Neural cell (in vitro differentiated cells): Measurements from ENCODE around the gene CHPF. TPM values are rescaled to one million over a fixed set of nuclear protein-coding genes. Genes with fewer than 3 reads are reported as not detected.

Experiments
- H2AFZ ChIP-seq: fragments of 200-600, 300-800 bp; sonication (generic), shearing (Covaris generic); 2 replicates; pipeline ENCODE4 v1.6.0; 2014; ENCODE audit warnings: low read depth, mild to moderate bottlenecking, antibody characterized with exemption, low read length, moderate library complexity
- H3F3A ChIP-seq: fragments of 200-600 bp; shearing (Covaris generic); 2 replicates; pipeline ENCODE4 v1.6.1; 2016; ENCODE audit warnings: mild to moderate bottlenecking, moderate library complexity, mixed read lengths, antibody characterized with exemption, low read length; ENCODE audit not compliant: insufficient read depth, poor library complexity, severe bottlenecking
- H3K27ac ChIP-seq: fragments of 200-600, 300-800 bp; sonication (generic), shearing (Covaris generic); 2 replicates; pipeline ENCODE4 v1.5.1; 2014; ENCODE audit warnings: mild to moderate bottlenecking, low read length, moderate library complexity
- H3K27me3 ChIP-seq: fragments of 300-800, 200-600 bp; sonication (generic), shearing (Covaris generic); 2 replicates; pipeline ENCODE4 v1.6.0; 2014; ENCODE audit warnings: mild to moderate bottlenecking, low read depth, low read length, moderate library complexity; ENCODE audit not compliant: insufficient read depth
- H3K36me3 ChIP-seq: fragments of 300-800, 200-600 bp; sonication (generic), shearing (Covaris generic); 2 replicates; pipeline ENCODE4 v1.5.1; 2014; ENCODE audit warnings: mild to moderate bottlenecking, antibody characterized with exemption, low read length, moderate library complexity; ENCODE audit not compliant: insufficient read depth
- H3K4me2 ChIP-seq: fragments of 300-800, 200-600 bp; sonication (generic), shearing (Covaris generic); 2 replicates; pipeline ENCODE4 v1.6.0; 2014; ENCODE audit warnings: mild to moderate bottlenecking, low read length
- H3K4me3 ChIP-seq: fragments of 300-800, 200-600 bp; sonication (generic), shearing (Covaris generic); 2 replicates; pipeline ENCODE4 v1.5.1; 2014; ENCODE audit warnings: mild to moderate bottlenecking, low read length, moderate library complexity
- H3K79me2 ChIP-seq: fragments of 200-600 bp; shearing (Covaris generic); replicated peaks from 2 replicates; pipeline ENCODE4 v1.6.0; 2014; ENCODE audit warnings: mild to moderate bottlenecking, low read length, moderate library complexity; ENCODE audit not compliant: insufficient read depth
- H3K9ac ChIP-seq: fragments of 300-800, 200-600 bp; sonication (generic), shearing (Covaris generic); 2 replicates; pipeline ENCODE4 v1.6.1; 2016; ENCODE audit warnings: mild to moderate bottlenecking, low read length, mixed read lengths
- H3K9me2 ChIP-seq: fragments of 200-600 bp; shearing (Covaris generic); 2 replicates; pipeline ENCODE4 v1.6.1; 2016; ENCODE audit warnings: mild to moderate bottlenecking, low read length, mixed read lengths; ENCODE audit not compliant: insufficient read depth
- H3K9me3 ChIP-seq: fragments of 200-600, 300-800 bp; sonication (generic), shearing (Covaris generic); 2 replicates; pipeline ENCODE4 v1.6.1; 2016; ENCODE audit warnings: mild to moderate bottlenecking, mixed run types, low read length, moderate library complexity, mixed read lengths
- H4K20me1 ChIP-seq: fragments of 200-600 bp; shearing (Covaris generic); 2 replicates; pipeline ENCODE4 v1.6.1; 2016; ENCODE audit warnings: mild to moderate bottlenecking, mixed run types; ENCODE audit not compliant: insufficient read depth
- EP300 ChIP-seq: fragments of 450-650 bp; conservative IDR thresholded peaks from 2 replicates; pipeline ENCODE4 v1.6.1; 2014; ENCODE audit warnings: antibody characterized with exemption, mild to moderate bottlenecking, moderate library complexity; ENCODE audit not compliant: poor library complexity, severe bottlenecking
- EZH2 ChIP-seq: fragments of 200-600, 300-800 bp; shearing (Covaris generic), sonication (generic); IDR thresholded peaks from 2 replicates; pipeline ENCODE4 v1.6.1; 2014; ENCODE audit warnings: antibody characterized with exemption, low read length, borderline replicate concordance, mild to moderate bottlenecking; ENCODE audit not compliant: insufficient read depth, poor library complexity, severe bottlenecking
- MXI1 ChIP-seq: fragments of 450-650 bp; conservative IDR thresholded peaks from 2 replicates; pipeline ENCODE4 v1.6.1; 2014; ENCODE audit warnings: antibody characterized with exemption, mild to moderate bottlenecking; ENCODE audit not compliant: poor library complexity, severe bottlenecking
- POLR2AphosphoS5 ChIP-seq: IDR thresholded peaks from 2 replicates; pipeline ENCODE4 v1.6.1; 2012
- RAD21 ChIP-seq: fragments of 450-650 bp; conservative IDR thresholded peaks from 2 replicates; pipeline ENCODE4 v1.6.1; 2014; ENCODE audit warnings: antibody characterized with exemption, mild to moderate bottlenecking, moderate library complexity
- SMC3 ChIP-seq: fragments of 450-650 bp; conservative IDR thresholded peaks from 2 replicates; pipeline ENCODE4 v1.6.1; 2014; ENCODE audit warnings: antibody characterized with exemption, mild to moderate bottlenecking, moderate library complexity; ENCODE audit not compliant: poor library complexity
- TAF1 ChIP-seq: IDR thresholded peaks from 2 replicates; pipeline ENCODE4 v1.6.1; 2012; ENCODE audit warnings: low read depth
- polyA plus RNA-seq: library from polyadenylated mRNA; depleted of rRNA; stranded (reverse); fragments of >200 nt; gene quantifications from 2 replicates; pipeline ENCODE4 v1.2.3, GENCODE V29; 2014
- TF ChIP-seq, protein P1 (sequence below): IDR thresholded peaks from 2 replicates; pipeline ENCODE4 v1.6.1; 2012; ENCODE audit warnings: borderline replicate concordance
- TF ChIP-seq, protein P2 (sequence below): fragments of 450-650 bp; IDR thresholded peaks from 2 replicates; pipeline ENCODE4 v1.5.1; 2014; ENCODE audit warnings: antibody characterized with exemption, mild to moderate bottlenecking, moderate library complexity; ENCODE audit not compliant: poor library complexity, severe bottlenecking

The CHPF gene
- polyA plus RNA-seq, 1 donor from 2014 or later, result 28.6 TPM

DNA sequence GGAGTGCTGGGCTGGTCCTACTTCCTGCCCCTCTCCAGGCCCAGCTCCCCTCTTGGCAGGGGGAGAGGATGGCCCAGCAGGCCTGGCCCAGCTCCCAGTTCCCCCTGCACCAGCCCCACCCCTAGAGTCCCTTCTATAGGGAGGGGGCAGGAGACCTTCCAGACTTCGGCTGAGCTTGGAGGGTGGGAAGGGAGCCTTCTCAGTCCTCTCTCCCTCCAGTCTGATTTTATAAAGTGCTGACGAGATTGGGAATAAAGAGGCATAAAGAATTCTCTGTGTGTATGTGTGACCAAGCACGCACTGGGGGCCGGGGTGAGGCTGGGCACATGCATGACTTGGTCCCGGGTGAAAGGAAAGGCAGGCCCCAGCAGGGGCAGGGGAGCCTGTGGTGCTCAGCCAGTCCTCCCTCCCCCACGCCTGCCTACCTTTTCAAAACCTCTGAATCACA lies 5.1 kb downstream of the CHPF start:
- Histone ChIP-seq H3K27me3 (no peaks in the 10 kb centered on the region), H2AFZ (no peak overlapping the region), H3K9me2 (no peaks in the 10 kb centered on the region), H3K27ac (no peak overlapping the region), H3K36me3 (peaks cover 5% of the 10 kb centered on the region), H3K4me3 (no peak overlapping the region), H3K79me2 (no peaks in the 10 kb centered on the region), H3F3A (no peaks in the 10 kb centered on the region), H3K4me2 (no peak overlapping the region), H3K9me3 (no peaks in the 10 kb centered on the region), H4K20me1 (no peaks in the 10 kb centered on the region), H3K9ac (no peak overlapping the region)
- TF ChIP-seq, protein P1, sequence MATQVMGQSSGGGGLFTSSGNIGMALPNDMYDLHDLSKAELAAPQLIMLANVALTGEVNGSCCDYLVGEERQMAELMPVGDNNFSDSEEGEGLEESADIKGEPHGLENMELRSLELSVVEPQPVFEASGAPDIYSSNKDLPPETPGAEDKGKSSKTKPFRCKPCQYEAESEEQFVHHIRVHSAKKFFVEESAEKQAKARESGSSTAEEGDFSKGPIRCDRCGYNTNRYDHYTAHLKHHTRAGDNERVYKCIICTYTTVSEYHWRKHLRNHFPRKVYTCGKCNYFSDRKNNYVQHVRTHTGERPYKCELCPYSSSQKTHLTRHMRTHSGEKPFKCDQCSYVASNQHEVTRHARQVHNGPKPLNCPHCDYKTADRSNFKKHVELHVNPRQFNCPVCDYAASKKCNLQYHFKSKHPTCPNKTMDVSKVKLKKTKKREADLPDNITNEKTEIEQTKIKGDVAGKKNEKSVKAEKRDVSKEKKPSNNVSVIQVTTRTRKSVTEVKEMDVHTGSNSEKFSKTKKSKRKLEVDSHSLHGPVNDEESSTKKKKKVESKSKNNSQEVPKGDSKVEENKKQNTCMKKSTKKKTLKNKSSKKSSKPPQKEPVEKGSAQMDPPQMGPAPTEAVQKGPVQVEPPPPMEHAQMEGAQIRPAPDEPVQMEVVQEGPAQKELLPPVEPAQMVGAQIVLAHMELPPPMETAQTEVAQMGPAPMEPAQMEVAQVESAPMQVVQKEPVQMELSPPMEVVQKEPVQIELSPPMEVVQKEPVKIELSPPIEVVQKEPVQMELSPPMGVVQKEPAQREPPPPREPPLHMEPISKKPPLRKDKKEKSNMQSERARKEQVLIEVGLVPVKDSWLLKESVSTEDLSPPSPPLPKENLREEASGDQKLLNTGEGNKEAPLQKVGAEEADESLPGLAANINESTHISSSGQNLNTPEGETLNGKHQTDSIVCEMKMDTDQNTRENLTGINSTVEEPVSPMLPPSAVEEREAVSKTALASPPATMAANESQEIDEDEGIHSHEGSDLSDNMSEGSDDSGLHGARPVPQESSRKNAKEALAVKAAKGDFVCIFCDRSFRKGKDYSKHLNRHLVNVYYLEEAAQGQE, result no peak
- TF ChIP-seq, protein P2, sequence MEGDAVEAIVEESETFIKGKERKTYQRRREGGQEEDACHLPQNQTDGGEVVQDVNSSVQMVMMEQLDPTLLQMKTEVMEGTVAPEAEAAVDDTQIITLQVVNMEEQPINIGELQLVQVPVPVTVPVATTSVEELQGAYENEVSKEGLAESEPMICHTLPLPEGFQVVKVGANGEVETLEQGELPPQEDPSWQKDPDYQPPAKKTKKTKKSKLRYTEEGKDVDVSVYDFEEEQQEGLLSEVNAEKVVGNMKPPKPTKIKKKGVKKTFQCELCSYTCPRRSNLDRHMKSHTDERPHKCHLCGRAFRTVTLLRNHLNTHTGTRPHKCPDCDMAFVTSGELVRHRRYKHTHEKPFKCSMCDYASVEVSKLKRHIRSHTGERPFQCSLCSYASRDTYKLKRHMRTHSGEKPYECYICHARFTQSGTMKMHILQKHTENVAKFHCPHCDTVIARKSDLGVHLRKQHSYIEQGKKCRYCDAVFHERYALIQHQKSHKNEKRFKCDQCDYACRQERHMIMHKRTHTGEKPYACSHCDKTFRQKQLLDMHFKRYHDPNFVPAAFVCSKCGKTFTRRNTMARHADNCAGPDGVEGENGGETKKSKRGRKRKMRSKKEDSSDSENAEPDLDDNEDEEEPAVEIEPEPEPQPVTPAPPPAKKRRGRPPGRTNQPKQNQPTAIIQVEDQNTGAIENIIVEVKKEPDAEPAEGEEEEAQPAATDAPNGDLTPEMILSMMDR, result no peak
- TF ChIP-seq EP300 (no peak), EZH2 (no peak), POLR2AphosphoS5 (no peak), RAD21 (no peak), MXI1 (no peak), TAF1 (no peak), SMC3 (no peak)

DNA sequence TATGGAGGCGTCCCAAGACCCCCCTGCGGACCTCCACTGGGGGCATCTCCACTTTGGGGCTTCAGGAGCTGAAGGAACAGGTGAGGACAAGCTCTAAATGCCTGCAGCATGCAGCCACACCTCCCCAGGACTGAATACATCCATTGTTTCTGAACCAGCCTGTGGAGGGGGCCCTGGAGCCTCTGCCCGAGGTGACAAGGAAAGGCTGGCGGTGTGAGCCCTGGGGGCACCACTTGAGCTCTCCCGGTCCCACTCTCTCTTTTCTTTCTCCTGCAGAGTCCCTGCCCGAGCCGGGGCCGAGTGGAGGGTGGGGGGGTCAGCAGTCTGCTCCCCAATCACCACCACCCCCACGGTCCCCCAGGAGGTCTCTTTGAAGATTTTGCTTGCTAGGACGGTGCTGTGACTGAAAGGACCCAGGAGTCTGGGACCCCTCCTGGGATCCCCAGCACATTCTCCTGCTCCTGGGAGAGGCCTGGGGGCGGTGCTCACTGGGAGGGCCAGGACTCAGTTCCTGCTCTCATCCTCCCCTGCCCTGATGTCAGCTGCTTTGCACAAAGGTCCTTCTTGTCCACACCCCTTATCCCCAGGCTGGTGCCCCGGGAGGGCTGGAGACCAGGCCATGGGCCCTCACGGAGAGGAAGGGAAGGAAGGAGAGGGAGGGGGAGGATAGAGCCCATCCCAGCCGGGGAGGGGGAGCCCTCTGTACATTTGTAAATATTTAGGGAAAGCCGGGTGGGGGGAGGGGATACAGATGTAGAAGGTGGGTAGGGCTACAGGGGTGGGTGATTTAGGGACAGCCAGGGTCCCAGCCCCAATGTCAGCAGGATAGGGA lies 5.7 kb downstream of the CHPF start:
- TF ChIP-seq, protein P1, result no peak
- TF ChIP-seq EP300 (no peak), POLR2AphosphoS5 (no peak), SMC3 (no peak), MXI1 (no peak)
- TF ChIP-seq, protein P2, result no peak
- no peak overlapping the region for H3K27ac ChIP-seq
- H4K20me1 ChIP-seq, result no peaks in the 10 kb centered on the region

More for the DNA sequence above, 5.7 kb downstream of the CHPF start:
- H2AFZ ChIP-seq, result no peak overlapping the region
- peaks cover 5% of the 10 kb centered on the region for H3K36me3 ChIP-seq
- H3K4me2 ChIP-seq, result no peak overlapping the region
- no peaks in the 10 kb centered on the region for H3K79me2 ChIP-seq
- H3F3A ChIP-seq, result no peaks in the 10 kb centered on the region
- H3K27me3 ChIP-seq, result no peaks in the 10 kb centered on the region
- no peak overlapping the region for H3K4me3 ChIP-seq
- H3K9me3 ChIP-seq, result no peaks in the 10 kb centered on the region
- H3K9ac ChIP-seq, result no peak overlapping the region
- no peaks in the 10 kb centered on the region for H3K9me2 ChIP-seq
